HG02840 (cell line): ENCODE data around the gene MPL.

Experiments used
- ATAC-seq: cut with Tn5 transposase; IDR thresholded peaks from one replicate; pipeline ENCODE4 v1.9.1; 2021; ENCODE audit warnings: mild to moderate bottlenecking, moderate library complexity, moderate number of reproducible peaks; ENCODE audit not compliant: unreplicated experiment, low FRiP score

Gene MPL

GRCh38 chr1:43351421-43352350, 14.1 kb downstream of the MPL start:
- no peak for ATAC-seq

DNA sequence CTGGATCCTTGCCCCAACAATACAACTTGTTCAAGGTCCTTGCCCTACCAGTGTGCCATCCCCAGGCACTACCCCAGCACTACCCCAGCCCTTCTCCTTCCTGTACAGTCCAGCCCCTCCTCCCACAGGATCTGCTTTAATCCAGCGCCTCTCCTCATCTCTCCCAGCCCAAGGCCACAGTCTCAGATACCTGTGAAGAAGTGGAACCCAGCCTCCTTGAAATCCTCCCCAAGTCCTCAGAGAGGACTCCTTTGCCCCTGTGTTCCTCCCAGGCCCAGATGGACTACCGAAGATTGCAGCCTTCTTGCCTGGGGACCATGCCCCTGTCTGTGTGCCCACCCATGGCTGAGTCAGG, 14.7 kb downstream of the MPL start:
- ATAC-seq, result no peak

DNA sequence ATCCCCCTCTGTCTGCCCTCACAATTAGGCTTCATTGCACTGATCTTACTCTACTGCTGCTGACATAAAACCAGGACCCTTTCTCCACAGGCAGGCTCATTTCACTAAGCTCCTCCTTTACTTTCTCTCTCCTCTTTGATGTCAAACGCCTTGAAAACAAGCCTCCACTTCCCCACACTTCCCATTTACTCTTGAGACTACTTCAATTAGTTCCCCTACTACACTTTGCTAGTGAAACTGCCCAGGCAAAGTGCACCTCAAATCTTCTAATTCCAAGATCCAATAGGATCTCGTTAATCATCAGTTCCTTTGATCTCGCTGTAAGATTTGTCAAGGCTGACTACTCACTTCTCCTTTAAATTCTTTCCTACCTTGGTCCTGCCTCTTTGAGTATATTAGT, 15.3 kb downstream of the MPL start:
- no peak for ATAC-seq

DNA sequence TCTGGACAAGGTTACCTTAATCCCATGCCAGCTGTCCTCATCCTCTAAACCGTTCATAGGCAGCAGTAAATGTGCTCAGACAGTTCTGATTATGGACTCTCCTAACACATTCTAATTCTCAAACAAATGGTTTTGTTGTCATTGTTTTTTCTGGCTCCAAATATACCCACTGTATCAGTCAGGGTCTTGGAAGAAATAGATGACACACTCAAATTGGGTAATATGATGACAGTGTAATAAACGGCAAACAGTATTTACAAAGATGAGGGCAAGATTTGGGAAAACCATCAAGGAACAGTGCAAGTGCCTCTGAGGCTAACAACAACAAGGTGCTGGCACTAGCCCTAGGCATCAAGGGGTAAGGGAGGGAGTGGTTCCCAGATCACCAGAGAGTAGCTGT, 16.9 kb downstream of the MPL start:
- no peak for ATAC-seq

GRCh38 chr1:43354936-43355335, 17.3 kb downstream of the MPL start:
- no peak for ATAC-seq

DNA sequence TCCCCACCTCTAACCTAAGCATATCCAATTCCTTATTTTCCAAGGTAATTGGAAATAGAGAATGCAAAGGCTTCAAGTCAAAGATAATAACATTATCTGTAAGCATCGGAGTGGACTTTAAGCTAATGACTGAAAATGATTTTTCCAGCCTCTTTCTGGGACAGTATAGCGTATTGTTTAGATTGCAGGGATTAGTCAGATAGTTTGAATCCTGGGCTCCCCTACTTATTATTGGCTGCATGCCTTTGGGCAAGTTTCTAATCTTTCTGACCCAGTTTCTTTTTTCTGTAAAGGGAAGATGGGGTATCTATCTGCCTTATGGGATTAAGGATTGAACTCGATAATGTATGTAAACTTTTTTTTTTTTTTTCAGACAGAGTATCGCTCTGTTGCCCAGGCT, 19.6 kb downstream of the MPL start:
- ATAC-seq, result no peak

DNA sequence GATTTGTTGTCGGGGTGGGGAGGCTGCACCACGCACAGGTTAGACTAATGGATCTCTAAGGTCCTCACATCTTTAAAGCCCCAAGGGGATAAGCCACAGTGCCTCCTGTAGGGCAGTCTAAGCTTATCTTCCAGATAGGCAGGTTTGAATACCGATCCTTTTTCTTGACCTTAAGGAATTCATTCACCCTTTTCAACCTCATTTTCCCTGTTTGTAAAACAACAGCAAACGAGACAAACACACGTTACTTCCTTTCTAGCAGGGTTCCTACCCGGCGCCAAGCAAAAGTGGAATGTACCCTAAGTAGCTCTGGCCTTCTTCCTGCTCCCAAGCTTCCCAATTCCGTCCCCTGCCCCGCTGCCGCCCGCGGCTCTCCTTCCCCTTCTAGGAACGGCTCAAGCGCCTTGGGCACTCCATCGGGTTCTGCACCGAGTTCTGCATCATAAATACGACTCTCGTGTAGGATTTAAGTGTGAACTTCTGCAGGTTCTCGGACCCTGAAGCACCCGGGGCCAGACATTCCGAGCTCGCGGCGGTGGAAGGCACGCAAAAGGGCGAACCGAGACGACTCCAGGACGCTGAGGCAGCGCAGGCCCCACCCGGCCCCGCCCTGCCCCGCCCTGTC, 20.6 kb downstream of the MPL start:
- ATAC-seq, result no peak

DNA sequence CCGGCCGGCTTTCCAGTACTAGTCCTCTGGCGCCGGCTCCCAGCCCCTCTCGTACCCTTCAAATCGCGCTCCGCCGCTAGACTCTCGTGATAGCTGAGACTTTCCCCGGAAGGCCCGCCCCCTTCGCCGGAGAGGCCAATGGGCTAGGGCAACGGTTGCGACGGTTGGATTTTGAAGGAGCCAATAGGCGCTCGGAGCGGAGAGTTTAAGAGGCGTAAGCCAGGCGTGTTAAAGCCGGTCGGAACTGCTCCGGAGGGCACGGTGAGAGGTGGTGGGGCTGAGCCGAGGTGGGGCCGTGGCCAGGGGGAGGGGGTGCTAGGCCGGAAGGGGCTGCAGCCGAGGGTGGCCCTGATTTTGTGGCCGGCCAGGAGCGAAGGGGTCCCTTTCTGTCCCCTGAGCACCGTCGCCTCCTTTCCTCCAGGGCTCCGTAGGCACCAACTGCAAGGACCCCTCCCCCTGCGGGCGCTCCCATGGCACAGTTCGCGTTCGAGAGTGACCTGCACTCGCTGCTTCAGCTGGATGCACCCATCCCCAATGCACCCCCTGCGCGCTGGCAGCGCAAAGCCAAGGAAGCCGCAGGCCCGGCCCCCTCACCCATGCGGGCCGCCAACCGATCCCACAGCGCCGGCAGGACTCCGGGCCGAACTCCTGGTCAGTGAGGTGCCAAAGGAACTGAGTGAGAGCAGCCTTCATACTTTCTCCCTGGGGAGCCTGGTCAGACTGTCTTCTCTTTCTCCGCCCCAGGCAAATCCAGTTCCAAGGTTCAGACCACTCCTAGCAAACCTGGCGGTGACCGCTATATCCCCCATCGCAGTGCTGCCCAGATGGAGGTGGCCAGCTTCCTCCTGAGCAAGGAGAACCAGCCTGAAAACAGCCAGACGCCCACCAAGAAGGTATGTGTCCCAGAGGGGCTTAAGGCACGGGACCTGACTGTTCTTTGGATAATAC, 21.4 kb downstream of the MPL start, which contains the start of gene CDC20:
Gene CDC20 (plus strand): TSS at position 236 of the 948 bp plus-strand sequence. CDS start 235 bp downstream, at position 471.
- peak; percentile 94 for ATAC-seq

GRCh38 chr1:43359696-43360095, 22.1 kb downstream of the MPL start:
- ATAC-seq, result no peak

GRCh38 chr1:43360616-43361015, 23.0 kb downstream of the MPL start:
- no peak for ATAC-seq

DNA sequence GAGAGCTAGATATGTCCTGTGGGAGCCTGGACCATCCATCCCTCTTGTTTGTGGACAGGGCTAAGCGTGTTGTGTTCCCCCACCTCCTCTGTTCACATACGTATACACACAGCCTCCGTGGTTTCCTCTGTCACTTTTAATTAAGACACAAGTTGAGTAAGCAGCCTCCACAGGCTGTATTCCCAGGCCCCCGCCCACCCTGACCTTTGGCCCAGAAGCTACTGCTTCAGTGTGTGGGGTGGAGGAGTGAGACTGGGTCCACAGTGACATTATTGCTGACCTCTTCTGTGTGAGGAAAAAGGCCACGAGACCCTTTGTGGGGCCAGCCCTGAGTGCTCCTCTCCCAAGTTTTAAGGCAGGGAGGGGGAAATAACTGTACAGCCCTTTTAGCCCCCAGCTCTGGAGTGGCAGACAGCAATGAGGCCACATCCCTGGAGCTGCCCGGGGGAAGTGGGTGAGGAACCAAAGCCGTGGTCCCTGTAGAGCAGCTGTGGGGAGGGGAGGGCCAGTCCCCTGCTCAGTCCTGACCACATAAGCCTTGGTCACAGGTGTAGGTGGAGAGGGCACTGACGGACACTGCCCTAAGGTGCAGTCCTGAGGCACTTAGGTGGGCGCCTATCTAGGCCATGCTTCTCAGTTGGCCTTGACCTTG, 25.8 kb downstream of the MPL start:
- ATAC-seq, result no peak

GRCh38 chr1:43363935-43364525, 26.4 kb downstream of the MPL start:
- no peak for ATAC-seq

GRCh38 chr1:43365678-43366077, 28.1 kb downstream of the MPL start:
- ATAC-seq, result no peak

- ATAC-seq, result no peak
Observed at GRCh38 chr1:43366179-43366578, 28.6 kb downstream of the MPL start.

DNA sequence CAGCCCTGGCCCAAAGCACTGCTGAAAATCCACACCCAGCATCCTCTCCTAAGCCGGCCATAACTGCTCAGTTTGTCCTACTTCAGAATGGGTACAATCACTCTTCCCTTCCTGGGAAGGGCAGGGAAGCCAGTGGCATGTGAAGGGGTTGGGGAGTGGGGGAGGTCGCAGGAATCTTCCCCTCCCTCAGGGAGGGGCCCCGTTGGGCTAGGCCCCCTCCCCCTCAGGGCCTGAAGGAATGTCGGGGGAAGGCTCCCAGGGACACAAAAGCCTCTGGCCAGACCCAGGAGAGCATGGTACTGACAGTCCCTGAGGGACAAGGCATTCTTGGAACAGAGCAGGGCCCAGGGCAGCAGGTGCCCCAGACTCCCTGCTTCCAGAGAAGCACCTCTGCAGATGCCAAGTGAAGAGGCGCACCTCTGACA, 29.0 kb downstream of the MPL start:
- ATAC-seq, result no peak

- ATAC-seq, result peak; percentile 59
Observed at GRCh38 chr1:43367026-43367903, 29.6 kb downstream of the MPL start.

GRCh38 chr1:43367904-43368645, 30.5 kb downstream of the MPL start, which contains the start of gene ELOVL1:
TSS of gene ELOVL1 (minus strand) at chr1:43368011. CDS start at chr1:43365609, 2,402 bp downstream.
- peak; percentile 79 for ATAC-seq

GRCh38 chr1:43368646-43369020, 31.0 kb downstream of the MPL start:
- ATAC-seq, result no peak
